GM19025 (cell line): ENCODE measurements around the gene FAM72A.
"Not testable (repeated sequence)": the region's sequence is repeated elsewhere in the genome, so short reads cannot be mapped to it uniquely, and the experiment has no call there.

Source experiments
- ATAC-seq: cut with Tn5 transposase; IDR thresholded peaks from one replicate; pipeline ENCODE4 v1.9.1; 2021; ENCODE audit warnings: mild to moderate bottlenecking, low read depth, moderate library complexity; ENCODE audit not compliant: unreplicated experiment

The FAM72A gene

DNA sequence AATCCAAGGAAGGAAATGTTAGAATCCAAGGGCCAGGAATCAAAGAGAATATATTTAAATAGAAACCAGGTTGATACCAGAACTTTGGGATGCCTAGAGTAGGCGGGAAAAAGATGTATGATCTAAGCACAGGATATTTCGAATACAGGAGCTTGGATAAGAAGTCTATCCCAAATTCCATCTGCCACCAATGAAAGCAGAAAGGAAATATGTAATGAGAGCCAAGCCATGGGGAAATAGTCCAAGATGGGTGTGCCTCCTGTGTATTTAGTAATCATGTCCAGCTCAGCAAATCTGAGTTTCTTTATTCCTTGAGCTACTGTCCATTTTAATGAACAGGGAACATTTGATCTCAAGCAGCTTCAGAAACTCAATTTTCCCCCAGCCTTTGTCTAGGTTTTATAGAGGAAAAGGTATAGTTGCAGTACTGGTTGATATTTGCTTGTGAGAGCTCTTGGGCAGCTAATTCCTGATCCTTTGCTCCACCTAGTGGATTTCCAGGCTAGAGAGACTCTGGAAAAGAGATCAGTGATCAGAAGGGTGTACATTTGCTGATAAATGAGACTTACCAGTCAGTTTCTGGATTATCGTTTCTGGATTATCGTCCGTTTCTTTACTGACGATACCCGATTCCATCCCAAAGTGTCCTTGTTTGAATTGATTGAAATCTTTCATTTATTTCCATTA lies 28.3 kb downstream of the FAM72A start:
- not testable (repeated sequence) for ATAC-seq

- not testable (repeated sequence) for ATAC-seq
Measured at GRCh38 chr1:206173110-206173719, 29.4 kb downstream of the FAM72A start.

GRCh38 chr1:206169794-206170193 lies 32.8 kb downstream of the FAM72A start:
- not testable (repeated sequence) for ATAC-seq

DNA sequence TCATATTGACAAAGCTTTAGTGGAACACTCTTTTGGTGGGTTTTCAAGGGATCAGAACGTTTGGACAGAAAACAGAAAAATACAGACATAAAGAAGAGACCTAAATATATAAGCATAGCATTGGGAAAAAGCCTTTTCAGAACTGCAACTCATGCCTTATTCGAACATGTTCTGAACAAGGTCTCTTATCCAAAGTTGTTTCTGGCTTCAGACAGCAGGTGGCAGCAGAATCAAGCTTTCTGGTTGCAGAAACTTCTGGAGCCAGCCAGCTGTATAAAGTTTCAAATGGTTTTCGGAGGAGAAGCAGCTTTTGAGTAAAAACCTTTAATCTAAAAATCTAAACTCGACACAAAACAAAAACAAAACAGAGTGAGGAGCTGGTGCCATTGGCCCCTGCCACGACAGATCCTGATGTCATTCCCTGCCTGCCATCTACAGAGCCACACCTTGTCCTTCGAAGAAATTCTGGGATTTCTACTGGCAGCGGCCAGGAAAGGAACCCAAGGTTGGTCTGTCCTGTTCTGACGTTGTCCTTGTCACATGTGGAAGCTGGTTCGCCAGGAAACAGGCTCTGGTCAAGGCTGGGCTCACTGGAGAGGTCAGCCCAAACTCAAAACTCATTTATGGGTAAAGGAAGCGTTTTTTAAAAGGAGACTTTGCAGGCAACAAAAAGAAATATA lies 35.1 kb downstream of the FAM72A start:
- ATAC-seq, result not testable (repeated sequence)

DNA sequence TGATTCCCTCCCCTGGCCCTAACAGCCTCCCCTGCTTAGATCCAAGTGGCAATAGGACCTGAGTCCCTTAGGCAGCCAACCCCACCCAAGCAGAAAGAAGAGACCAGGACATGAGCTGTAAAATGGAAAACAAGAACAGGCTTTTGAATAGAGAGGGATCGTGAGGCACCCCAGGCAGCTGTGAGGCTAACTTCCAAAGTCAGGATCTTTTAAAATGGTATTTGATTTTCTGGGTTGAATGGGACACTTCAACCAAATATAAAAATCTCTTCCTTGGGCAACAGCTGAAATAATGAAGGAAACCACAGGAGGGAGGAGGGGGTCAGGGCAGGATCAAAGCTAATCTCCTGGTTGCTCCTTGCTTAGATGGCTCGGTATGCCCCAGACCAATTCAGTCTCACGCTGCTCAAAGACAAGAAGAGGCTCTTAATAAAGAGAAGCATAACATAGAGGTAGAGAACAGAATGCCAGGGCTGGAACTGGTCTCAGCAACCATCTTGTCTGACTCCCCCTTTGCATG lies 56.8 kb downstream of the FAM72A start:
- ATAC-seq, result no peak

- ATAC-seq, result no peak
Measured at GRCh38 chr1:206144605-206145004, 58.0 kb downstream of the FAM72A start.

DNA sequence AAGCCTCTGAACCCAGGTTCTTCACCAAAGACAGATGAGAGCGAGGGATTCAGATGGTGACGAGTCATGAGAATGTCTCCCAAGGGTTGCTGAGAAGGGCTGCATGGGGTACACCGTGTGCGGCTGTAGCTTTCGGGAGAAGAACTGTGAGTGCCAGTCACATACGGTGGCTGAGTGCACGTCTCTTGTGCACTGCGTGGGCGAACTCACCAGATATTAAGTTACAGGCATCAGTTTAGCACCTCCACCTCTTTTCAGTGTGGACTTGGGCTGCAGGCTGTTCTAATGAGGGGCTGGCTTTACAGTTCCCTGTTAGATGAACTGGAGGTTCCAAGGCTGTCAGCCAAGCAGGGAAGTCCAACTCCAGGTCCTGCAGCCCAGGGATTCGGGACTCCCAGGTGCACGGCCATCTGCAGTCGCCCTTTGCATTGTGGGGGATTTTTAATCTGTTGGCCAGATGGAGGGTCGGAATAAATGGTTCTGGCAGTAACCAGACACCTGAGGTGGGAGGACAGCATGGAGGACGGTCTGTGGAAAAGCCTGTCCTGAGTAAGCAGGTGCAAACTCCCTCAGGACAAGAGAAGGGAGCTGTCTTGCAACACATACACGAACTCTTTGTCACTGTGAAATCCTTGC lies 59.0 kb downstream of the FAM72A start:
- ATAC-seq, result no peak

DNA sequence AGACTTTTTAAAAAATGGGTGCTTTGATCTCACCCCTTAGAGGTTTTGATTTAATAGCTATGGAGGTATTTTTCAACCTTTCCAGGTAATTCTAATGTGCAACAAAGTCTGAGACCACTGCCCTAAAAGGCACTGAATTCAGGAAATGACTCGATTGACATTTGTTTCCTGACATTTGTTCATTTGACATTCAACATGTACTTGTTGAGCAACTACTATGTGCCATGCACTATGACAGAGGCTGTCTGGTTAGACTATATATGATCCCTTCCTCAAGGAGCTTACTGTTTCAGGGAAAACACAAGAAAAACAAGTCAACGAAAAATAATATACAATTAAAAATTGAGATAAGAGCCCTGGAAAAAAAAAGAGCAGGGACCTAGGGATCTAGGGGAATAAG lies 59.9 kb downstream of the FAM72A start:
- no peak for ATAC-seq

- no peak for ATAC-seq
Measured at GRCh38 chr1:206142011-206142410, 60.6 kb downstream of the FAM72A start.

GRCh38 chr1:206136241-206136640 lies 66.4 kb downstream of the FAM72A start:
- ATAC-seq, result no peak
